ENCODE measurements around the gene SLC36A4.

DNA sequence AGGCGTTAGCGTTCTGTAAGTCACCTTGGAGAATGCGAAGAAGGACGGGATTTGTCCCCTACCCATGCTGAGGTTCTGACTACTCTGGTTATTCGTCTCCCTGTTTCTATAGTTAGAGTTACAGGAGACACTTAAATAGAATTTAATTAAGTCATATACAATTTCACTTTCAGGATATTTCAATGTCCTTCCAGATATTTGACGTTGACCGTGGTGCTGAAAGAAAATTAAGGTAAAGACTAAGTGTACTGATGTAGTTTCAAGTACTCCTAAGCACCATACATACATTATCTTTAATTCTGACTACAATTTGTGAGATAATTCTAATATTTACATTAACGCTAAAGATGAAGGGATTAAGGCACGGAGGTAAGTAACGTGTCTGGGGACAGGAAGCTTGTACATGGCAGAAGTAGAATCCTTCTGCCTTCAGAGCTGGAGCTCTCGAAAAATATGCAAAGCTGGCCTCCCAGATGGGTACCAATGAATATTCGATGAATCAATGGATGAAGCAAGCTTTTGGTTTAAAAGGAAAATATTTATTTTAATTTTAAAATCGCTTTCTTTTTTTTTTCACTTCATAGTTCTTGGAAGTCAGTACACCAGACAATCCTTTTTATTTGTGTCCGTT, 539 bp upstream of the SLC36A4 start:
- TF ChIP-seq POLR2AphosphoS5 (IDR thresholded peaks at IDR 0.05; ENCODE audit: low read depth, low read length) (no peak), EZH2 (IDR thresholded peaks at IDR 0.05) (no peak), TCF7L2 (IDR thresholded peaks at IDR 0.05; ENCODE audit: borderline replicate concordance, extremely low read depth, insufficient read depth, insufficient read length) (no peak), EZH2phosphoT487 (IDR thresholded peaks at IDR 0.05; ENCODE audit: borderline replicate concordance) (no peak), POLR2A (IDR thresholded peaks at IDR 0.05; ENCODE audit: borderline replicate concordance, extremely low read depth, insufficient read depth, insufficient read length) (no peak), YY1 (IDR thresholded peaks at IDR 0.05; ENCODE audit: extremely low read depth, insufficient replicate concordance, low read depth, low read length) (no peak), JUND (IDR thresholded peaks at IDR 0.05) (no peak), CBX3 (IDR thresholded peaks at IDR 0.05; ENCODE audit: low read depth) (no peak)
- TF ChIP-seq, protein P1, sequence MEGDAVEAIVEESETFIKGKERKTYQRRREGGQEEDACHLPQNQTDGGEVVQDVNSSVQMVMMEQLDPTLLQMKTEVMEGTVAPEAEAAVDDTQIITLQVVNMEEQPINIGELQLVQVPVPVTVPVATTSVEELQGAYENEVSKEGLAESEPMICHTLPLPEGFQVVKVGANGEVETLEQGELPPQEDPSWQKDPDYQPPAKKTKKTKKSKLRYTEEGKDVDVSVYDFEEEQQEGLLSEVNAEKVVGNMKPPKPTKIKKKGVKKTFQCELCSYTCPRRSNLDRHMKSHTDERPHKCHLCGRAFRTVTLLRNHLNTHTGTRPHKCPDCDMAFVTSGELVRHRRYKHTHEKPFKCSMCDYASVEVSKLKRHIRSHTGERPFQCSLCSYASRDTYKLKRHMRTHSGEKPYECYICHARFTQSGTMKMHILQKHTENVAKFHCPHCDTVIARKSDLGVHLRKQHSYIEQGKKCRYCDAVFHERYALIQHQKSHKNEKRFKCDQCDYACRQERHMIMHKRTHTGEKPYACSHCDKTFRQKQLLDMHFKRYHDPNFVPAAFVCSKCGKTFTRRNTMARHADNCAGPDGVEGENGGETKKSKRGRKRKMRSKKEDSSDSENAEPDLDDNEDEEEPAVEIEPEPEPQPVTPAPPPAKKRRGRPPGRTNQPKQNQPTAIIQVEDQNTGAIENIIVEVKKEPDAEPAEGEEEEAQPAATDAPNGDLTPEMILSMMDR (IDR thresholded peaks at IDR 0.05 in 2 of 3, conservative IDR thresholded peaks at IDR 0.05 in 1 of 3; ENCODE audit: borderline replicate concordance in 1 of 3, insufficient read depth in 1 of 3, low read depth in 2 of 3, low read length in 2 of 3) = no peak
- TF ChIP-seq, protein P2, sequence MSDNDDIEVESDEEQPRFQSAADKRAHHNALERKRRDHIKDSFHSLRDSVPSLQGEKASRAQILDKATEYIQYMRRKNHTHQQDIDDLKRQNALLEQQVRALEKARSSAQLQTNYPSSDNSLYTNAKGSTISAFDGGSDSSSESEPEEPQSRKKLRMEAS (IDR thresholded peaks at IDR 0.05) = no peak
- TF ChIP-seq, protein P3, sequence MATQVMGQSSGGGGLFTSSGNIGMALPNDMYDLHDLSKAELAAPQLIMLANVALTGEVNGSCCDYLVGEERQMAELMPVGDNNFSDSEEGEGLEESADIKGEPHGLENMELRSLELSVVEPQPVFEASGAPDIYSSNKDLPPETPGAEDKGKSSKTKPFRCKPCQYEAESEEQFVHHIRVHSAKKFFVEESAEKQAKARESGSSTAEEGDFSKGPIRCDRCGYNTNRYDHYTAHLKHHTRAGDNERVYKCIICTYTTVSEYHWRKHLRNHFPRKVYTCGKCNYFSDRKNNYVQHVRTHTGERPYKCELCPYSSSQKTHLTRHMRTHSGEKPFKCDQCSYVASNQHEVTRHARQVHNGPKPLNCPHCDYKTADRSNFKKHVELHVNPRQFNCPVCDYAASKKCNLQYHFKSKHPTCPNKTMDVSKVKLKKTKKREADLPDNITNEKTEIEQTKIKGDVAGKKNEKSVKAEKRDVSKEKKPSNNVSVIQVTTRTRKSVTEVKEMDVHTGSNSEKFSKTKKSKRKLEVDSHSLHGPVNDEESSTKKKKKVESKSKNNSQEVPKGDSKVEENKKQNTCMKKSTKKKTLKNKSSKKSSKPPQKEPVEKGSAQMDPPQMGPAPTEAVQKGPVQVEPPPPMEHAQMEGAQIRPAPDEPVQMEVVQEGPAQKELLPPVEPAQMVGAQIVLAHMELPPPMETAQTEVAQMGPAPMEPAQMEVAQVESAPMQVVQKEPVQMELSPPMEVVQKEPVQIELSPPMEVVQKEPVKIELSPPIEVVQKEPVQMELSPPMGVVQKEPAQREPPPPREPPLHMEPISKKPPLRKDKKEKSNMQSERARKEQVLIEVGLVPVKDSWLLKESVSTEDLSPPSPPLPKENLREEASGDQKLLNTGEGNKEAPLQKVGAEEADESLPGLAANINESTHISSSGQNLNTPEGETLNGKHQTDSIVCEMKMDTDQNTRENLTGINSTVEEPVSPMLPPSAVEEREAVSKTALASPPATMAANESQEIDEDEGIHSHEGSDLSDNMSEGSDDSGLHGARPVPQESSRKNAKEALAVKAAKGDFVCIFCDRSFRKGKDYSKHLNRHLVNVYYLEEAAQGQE (IDR thresholded peaks at IDR 0.05; ENCODE audit: low read depth) = peak; percentile 51
